ENCODE measurements around the gene SGTA.
"Not testable (repeated sequence)": the region's sequence is repeated elsewhere in the genome, so short reads cannot be mapped to it uniquely, and the experiment has no call there.

Gene SGTA

DNA sequence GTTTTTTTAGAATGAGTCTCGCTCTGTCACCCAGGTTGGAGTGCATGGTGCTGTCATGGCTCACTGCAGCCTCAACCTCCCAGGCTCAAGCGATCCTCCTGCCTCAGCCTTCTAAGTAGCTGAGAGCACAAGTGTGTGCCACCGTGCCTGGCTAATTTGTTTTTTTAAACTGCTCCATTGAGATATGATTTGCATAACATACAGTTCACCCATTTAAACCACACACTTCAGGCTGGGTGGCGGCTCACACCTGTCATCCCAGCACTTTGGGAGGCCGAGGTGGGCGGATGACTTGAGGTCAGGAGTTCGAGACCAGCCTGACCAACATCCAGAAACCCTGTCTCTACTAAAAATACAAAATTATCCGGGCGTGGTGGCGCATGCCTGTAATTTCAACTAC lies 9.6 kb upstream of the SGTA start:
- not testable (repeated sequence) for DNase-seq (ENCODE audit: low spot score)

- no peak for DNase-seq (ENCODE audit: low spot score)
Measured at GRCh38 chr19:2791876-2792275, 8.8 kb upstream of the SGTA start.

DNA sequence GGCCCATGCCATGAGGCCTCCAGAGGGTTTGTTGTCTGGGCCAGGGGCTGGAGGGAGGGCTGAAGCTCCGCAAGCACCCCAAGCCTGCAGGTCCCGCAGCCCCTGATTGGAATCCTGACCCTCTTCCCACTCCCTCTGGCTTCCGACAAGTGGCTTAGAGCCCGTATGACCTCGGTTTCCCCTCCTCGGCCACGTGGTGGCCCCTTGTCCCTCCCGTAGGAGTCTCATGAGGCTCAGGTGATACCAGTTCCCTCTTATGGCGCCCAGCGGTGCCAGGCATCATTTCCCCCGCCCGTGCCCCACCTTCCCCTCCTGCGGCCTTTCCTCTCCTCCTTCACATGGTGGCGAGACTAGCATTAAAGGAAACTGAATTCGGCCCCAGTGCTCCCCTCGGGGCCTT lies 8.4 kb upstream of the SGTA start:
- no peak for DNase-seq (ENCODE audit: low spot score)

DNA sequence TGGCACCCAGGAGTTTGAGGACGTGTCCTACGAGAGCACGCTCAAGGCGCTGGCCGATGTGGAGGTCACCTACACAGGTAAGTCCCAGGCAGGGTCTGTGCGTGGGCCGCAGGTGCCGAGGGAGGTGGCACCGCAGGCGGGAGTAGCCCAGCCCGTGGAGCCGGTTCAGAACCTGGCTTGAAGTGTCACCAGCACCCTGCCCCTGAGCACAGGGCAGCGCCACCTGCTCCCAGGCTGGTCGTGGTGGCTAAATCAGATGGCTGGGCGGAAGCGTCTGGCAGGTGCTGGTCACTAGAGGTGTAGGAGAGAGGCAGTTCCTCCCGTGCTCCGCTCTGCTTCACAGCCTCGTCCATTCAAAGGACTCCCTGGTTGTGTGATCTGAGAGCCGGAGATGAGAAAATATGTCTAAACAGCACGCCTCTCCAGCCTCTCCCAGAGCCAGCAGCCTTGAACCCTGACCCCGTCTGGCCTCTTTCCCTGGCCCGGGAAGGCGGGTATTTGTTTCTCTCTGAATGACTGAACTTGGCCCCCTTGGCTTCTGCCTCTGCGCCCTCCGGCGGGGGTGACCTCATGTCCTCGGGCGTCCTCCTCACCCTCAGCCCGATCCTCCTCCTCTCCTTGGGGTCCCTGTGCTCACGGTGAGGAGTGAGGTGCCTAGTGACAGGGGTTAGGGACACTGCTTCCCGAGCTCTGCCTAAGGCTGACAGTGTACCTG lies 7.6 kb upstream of the SGTA start:
- DNase-seq (ENCODE audit: low spot score), result no peak

DNA sequence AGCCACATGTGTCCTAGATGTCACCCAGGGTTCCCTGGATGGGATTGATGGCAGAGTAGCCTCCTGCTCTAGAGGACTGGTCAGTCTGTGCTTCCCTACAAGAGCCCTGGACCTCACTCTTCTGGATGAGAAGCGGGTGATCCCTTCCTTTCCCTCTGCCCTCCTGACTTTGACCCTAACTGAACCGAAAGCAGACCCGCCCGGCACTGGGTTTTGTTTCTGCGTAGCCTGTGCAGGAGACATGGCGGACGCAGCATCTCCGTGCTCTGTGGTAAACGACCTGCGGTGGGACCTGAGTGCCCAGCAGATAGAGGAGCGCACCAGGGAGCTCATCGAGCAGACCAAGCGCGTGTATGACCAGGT lies 7.1 kb upstream of the SGTA start:
- no peak for DNase-seq (ENCODE audit: low spot score)

DNA sequence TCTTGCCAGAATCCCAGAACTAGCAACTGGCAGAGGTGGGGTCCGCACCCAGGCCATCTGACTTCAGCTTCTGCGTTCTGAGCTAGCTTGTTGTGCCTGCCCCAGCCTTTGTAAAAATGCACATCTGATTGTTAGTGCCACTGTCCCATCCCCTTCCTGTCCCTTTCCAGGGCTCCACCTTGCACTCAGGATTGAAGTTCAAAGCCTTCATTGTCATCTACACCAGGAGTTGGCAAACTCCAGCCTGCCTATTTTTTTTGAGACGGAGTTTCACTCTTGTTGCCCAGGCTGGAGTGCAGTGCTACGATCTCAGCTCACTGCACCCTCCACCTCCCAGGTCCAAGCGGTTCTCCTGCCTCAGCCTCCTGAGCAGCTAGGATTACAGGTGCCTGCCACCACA lies 5.2 kb upstream of the SGTA start:
- DNase-seq (ENCODE audit: low spot score), result no peak

DNA sequence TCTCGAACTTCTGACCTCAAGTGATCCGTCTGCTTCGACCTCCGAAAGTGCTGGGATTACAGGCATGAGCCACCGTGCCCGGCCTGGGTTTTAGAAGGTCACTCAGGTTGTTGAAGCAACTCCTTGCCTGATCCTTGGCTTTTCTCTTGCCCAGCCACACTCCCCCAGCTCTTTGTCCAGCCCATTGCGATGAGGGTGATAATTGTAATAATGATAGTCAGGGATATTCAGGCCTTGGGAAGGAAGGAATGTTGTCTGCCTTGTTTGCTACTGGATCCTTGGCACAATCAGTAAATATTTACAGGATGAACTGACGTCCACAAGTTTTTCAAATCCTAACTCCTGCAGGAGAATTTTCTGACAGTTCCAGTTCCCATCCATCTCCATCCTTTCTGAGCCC lies 4.0 kb upstream of the SGTA start:
- no peak for DNase-seq (ENCODE audit: low spot score)

- DNase-seq (ENCODE audit: low spot score), result peak; percentile 99
Measured at GRCh38 chr19:2785244-2785997, 2.3 kb upstream of the SGTA start, which contains the start of gene THOP1. Gene THOP1 (plus strand): TSS chr19:2785503. CDS start chr19:2785663, 160 bp downstream.

DNA sequence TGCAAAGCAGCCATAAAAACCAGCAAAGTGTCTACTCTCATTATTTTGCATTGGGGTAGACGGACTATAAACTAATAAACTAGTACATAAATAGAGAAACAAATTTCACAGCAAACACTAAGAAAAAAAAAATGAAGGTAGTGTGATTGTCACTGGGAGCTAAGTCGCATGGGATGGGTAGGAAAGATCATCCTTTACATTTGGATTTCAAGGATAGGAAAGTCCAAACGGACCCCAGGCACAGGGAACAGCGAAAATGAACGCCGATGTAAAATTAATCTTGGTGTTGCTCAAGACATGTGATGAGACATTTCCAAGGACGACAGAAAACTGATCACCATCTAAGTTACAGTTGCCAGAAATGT lies 690 bp upstream of the SGTA start:
- no peak for DNase-seq (ENCODE audit: low spot score)

- DNase-seq (ENCODE audit: low spot score), result no peak
Measured at GRCh38 chr19:2782329-2782935, 641 bp downstream of the SGTA start.

- no peak for DNase-seq (ENCODE audit: low spot score)
Measured at GRCh38 chr19:2780284-2780683, 2.8 kb downstream of the SGTA start.

DNA sequence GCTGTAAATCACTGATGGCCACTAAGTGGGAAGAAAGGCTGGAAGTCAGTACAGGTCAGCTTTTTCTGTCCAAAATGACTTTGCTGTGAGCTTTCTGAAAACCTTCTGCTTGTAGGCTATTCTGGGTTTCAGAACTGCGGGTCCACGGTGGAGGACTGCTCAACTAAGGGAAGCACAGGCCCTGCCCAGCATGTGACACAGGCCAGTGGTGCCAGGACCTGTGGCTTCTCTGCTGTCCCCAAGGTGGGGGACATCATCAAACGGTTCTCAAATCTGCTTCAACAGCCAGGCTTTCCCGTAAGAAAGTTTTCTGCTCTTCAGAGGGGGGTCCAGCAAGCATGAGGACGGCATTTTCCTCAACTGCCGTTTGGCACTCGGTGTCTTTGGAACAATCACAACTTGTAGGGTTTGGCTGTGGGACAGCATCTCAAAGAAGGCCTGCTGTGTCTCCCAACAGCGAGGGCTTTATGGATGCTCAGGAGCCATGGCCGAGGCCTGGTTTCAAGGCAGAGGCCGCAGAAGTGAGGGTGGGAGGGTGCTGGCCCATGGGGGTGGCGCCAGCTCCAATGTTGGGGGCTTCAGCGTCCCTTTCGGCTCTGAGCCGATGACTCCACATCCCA lies 3.8 kb downstream of the SGTA start:
- DNase-seq (ENCODE audit: low spot score), result no peak

GRCh38 chr19:2777952-2778683 lies 5.0 kb downstream of the SGTA start:
- DNase-seq (ENCODE audit: low spot score), result no peak

GRCh38 chr19:2775556-2776430 lies 7.3 kb downstream of the SGTA start:
- no peak for DNase-seq (ENCODE audit: low spot score)

DNA sequence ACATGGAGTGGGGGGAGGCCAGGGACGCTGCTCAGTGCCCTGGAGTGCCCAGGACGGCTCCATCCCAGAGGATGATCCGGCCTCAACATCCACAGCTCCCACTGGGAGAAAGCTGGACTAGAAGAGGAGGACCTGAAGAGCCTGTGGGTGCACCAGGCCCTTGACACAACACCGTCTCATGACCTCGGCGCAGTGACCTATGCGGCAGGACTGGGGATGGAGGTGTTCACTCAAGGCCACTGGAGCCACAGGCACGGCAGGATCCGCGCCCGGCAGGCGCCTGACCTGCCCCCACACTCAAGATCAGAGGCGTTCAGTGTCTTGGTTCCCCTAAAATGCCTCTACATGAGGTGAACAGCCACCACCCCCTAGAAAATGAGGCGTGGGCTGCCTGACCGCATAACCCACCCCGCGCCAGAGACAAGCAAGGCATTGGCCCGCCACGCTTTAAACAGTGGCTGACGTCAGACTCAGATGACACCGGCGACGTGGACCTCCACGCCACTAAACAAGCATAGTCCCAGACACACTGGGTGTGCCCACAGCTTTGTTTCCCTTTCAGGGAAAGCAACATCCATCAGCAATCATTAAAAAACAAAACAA lies 8.0 kb downstream of the SGTA start:
- no peak for DNase-seq (ENCODE audit: low spot score)

DNA sequence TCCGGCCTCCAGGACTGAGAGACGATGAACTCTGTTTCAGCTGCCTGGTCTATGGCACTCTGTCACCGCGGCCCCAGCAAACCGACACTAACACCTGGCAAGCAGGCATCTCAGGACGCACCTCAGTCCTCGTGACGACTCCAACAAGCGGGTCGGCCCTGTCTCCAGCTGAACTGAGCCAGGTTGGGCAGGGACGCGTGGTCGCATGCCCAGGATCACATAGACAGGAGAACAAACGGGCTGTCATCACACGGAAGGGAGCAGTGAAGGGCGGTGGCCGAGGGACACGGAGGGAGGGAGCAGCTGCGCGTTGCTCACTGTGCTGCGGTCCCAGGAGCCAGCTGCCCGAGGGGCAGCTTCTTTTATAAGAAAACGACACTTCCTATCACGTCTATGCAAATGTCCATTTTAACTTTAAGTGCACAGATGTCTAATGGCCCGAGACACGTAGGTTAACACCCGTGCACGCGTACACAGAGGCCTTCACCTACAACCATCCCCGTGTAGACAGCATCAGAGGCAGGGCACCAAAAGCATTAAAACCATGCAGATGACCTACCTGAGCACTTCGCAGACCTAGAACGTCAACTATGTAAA lies 8.9 kb downstream of the SGTA start:
- DNase-seq (ENCODE audit: low spot score), result no peak

DNA sequence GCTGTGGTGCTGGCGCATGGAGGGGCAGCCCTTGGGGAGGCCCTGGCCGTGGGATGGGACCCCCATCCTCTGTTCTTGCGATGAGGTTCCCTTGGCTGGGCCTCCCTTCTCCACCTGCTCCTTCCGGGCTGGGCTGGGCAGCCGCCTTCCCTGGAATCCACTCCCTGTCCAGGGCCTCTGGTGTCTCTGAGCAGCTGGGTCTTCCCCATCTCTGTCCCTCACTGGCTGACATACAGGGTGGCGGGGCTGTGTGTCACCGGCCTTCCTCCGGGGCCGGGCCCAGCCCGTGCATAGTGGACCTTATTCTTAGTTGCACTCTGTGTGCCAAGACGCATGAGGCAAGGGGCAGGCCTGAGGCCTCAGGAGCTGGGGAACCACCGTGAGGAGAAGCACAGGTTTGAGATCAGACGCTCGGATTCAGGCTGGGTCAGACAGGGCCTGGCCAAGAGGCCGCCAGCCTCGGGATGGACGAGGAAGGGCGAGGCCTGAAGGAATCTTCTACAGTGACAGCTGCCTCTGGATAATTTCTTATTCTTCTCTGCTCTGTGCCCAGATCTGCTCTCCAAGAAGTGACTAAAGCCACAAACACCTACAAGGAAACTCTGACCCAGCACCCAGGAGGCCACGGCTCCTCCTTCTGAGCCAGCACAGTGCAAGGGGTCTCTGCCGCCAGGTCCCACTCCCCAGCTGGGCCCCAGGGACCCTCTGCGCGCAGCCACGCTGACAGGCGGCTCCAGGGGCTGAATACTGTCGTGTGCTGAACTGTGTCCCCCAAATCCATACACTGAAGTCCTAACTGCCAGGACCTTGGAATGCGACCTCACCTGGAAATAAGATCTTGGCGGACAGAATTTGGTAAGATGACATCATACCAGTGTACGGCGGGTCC lies 11.0 kb downstream of the SGTA start:
- no peak for DNase-seq (ENCODE audit: low spot score)

DNA sequence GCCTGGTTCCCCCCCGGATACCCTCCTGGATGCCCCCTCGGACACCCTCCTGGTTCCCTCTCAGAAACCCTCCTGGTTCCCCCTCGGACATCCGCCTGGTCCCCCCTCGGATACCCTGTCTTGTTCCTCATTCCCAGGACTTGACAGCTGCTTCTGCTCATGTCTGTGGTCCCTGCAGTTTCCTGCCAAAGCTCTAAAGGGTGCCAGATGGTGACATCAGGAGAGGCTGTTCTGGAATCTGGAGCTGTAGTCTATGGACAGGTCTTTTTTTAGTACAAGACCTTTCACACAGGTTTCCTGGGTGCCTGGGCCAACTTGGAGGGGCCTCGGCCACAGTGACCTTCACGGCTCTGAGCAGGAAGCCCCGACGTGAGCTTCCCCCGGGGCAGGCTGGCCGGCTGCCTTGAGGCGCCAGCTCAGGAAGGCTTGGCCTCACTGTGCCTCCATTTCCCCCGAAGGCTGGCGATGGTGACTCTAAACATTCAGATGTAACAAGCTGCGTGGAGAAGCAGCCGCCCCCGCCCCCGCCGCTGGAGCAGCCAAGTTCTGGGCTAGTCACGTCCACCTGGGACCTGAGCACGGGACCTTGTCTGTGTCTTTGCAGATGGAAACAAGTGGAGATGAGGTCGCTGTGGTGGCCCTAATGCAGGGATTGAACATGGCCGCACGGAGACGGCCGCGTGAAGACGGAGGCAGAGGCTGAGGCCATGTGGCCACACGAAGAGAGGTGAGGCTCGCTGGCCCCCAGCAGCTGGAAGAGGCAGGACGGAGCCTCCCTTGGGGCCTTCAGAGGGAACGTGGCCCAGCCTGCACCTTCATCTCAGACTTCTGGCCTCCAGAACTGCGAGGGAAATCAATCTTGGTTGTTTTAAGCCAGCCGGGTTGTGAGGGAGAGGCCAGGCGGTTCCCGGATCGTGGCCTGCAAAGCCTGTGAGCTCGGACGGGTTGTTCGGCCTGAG lies 12.7 kb downstream of the SGTA start:
- DNase-seq (ENCODE audit: low spot score), result peak; percentile 82

Data from AG08396 (cell line).